Endothelial cell of umbilical vein (primary cell): ENCODE measurements around the gene POMP. TPM values are rescaled to one million over a fixed set of nuclear protein-coding genes. Genes with fewer than 3 reads are reported as not detected.

Experiments used
- BruUV-seq: library from RNA; stranded (reverse); fragments of 400-500 nt; replicated peaks from 2 replicates; lab custom pipeline; 2021; lab: Mats Ljungman, UMichigan
- CTCF ChIA-PET: fragments of 300-600, 350-600 bp; sonication (Branson Sonifier 250); formaldehyde crosslinking; loops from one replicate; lab custom pipeline; 2021; ENCODE audit warnings: antibody characterized with exemption, inconsistent platforms; lab: Charles Lee
- POLR2A ChIA-PET: fragments of 300-600, 350-600 bp; sonication (Branson Sonifier 250); formaldehyde crosslinking; loops from one replicate; lab custom pipeline; 2021; ENCODE audit warnings: antibody characterized with exemption, inconsistent platforms; lab: Charles Lee
- DNase-seq: peaks from one replicate; pipeline ENCODE4 v3.0.0-alpha.2; 2011; ENCODE audit warnings: low read depth, low spot score
- FAIRE-seq: peaks from 2 replicates; lab custom pipeline; 2011; peaks lifted over from hg19 to GRCh38; lab: Jason Lieb, UNC
- H2AFZ ChIP-seq: 2 replicates; pipeline ENCODE4 v1.6.0; 2012; ENCODE audit warnings: low read depth, low read length, control low read depth, inconsistent platforms
- H3K27ac ChIP-seq: 2 replicates; pipeline ENCODE4 v1.5.1; 2011; ENCODE audit warnings: low read depth, mild to moderate bottlenecking, control low read depth, low read length, moderate library complexity; ENCODE audit not compliant: insufficient read depth
- H3K27me3 ChIP-seq, 2 experiments: 2 replicates each; pipeline versions ENCODE4 v1.6.0 to v1.6.1; 2011; ENCODE audit warnings: low read length in 2 of 2, mixed read lengths in 1 of 2; ENCODE audit not compliant: control insufficient read depth in 2 of 2, insufficient read depth in 2 of 2
- H3K36me3 ChIP-seq, 2 experiments: 2 replicates in 1 of 2; 3 replicates in 1 of 2; pipeline ENCODE4 v1.5.1; 2011; ENCODE audit warnings: low read length in 2 of 2, mild to moderate bottlenecking in 1 of 2, moderate library complexity in 1 of 2; ENCODE audit not compliant: control insufficient read depth in 2 of 2, insufficient read depth in 2 of 2; ENCODE audit errors: extremely low read depth in 1 of 2
- H3K4me1 ChIP-seq: 3 replicates; pipeline ENCODE4 v1.5.1; 2011; ENCODE audit warnings: mild to moderate bottlenecking, low read length; ENCODE audit not compliant: control insufficient read depth, insufficient read depth; ENCODE audit errors: extremely low read depth
- H3K4me2 ChIP-seq: 2 replicates; pipeline ENCODE4 v1.6.1; 2011; ENCODE audit warnings: low read length, control low read depth, mixed read lengths; ENCODE audit not compliant: insufficient read depth
- H3K4me3 ChIP-seq, 3 experiments: fragments of 200-600 bp in 1 of 3; sonication (generic), shearing (Covaris generic) in 1 of 3; replicated peaks in 1 of 3; 2 replicates each; pipeline ENCODE4 v1.5.1; 2011 to 2016; ENCODE audit warnings: control low read depth in 3 of 3, low read length in 3 of 3, mild to moderate bottlenecking in 2 of 3, inconsistent platforms in 1 of 3, low read depth in 1 of 3, moderate library complexity in 1 of 3; ENCODE audit not compliant: insufficient read depth in 1 of 3
- H3K79me2 ChIP-seq: 2 replicates; pipeline ENCODE4 v1.6.0; 2012; ENCODE audit warnings: low read length, inconsistent platforms; ENCODE audit not compliant: control insufficient read depth, insufficient read depth
- H3K9ac ChIP-seq: replicated peaks from 2 replicates; pipeline ENCODE3; 2011; ENCODE audit warnings: low read length, control low read depth; ENCODE audit not compliant: insufficient read depth; ENCODE audit errors: extremely low read depth
- H3K9me1 ChIP-seq: replicated peaks from 3 replicates; pipeline ENCODE4 v1.6.0; 2011; ENCODE audit warnings: mild to moderate bottlenecking, low read length; ENCODE audit not compliant: control insufficient read depth, insufficient read depth; ENCODE audit errors: extremely low read depth
- H3K9me3 ChIP-seq: replicated peaks from 2 replicates; pipeline ENCODE4 v1.5.1; 2012; ENCODE audit warnings: low read length, inconsistent platforms; ENCODE audit not compliant: control insufficient read depth, insufficient read depth
- H4K20me1 ChIP-seq: replicated peaks from 2 replicates; pipeline ENCODE3; 2011; ENCODE audit warnings: mild to moderate bottlenecking, low read length; ENCODE audit not compliant: control insufficient read depth, insufficient read depth; ENCODE audit errors: extremely low read depth
- EZH2 ChIP-seq: IDR thresholded peaks from 2 replicates; pipeline ENCODE4 v1.6.1; 2012; ENCODE audit warnings: borderline replicate concordance, low read depth, mild to moderate bottlenecking, moderate library complexity, low read length, inconsistent platforms; ENCODE audit not compliant: severe bottlenecking
- FOS ChIP-seq: IDR thresholded peaks from 2 replicates; pipeline ENCODE4 v1.6.1; 2011; ENCODE audit warnings: mild to moderate bottlenecking, low read length, moderate library complexity, borderline replicate concordance; ENCODE audit not compliant: insufficient read depth
- GATA2 ChIP-seq: IDR thresholded peaks from 2 replicates; pipeline ENCODE4 v1.7.0; 2011; ENCODE audit warnings: low read depth, mild to moderate bottlenecking, moderate library complexity, mixed read lengths, low read length; ENCODE audit not compliant: insufficient read length, insufficient read depth
- JUN ChIP-seq: IDR thresholded peaks from 2 replicates; pipeline ENCODE4 v1.6.1; 2011; ENCODE audit warnings: borderline replicate concordance, low read depth; ENCODE audit not compliant: insufficient read length, insufficient read depth
- MYC ChIP-seq: IDR thresholded peaks from one replicate; pipeline ENCODE4 v1.6.1; 2011; ENCODE audit warnings: mild to moderate bottlenecking, low read depth, low read length
- POLR2A ChIP-seq: IDR thresholded peaks from 2 replicates; pipeline ENCODE4 v1.6.1; 2012; ENCODE audit warnings: low read depth, mild to moderate bottlenecking, control low read depth, low read length
- POLR2AphosphoS5 ChIP-seq: IDR thresholded peaks from 2 replicates; pipeline ENCODE4 v1.6.1; 2012; ENCODE audit warnings: low read depth, mild to moderate bottlenecking, control low read depth, low read length, moderate library complexity; ENCODE audit not compliant: insufficient read depth
- dilution Hi-C: fragments of 300-500 bp; cut with MboI; formaldehyde crosslinking; loops from one replicate; pipeline ENCODE4 v1.15.0; 2019; ENCODE audit warnings: low sequenced_read_pairs; ENCODE audit not compliant: extremely low pct_ligation_motif_present
- intact Hi-C: fragments of 100-400 bp; cut with micrococcal nuclease; formaldehyde crosslinking; loops from one replicate; pipeline ENCODE4 v1.10.0; 2022
- polyA plus RNA-seq, 4 experiments: library from polyadenylated mRNA; depleted of rRNA in 3 of 4; stranded (reverse) in 3 of 4; unstranded in 1 of 4; fragments of >200 nt; gene quantifications; 2 replicates each; pipeline versions ENCODE4 v1.2.1 to v1.2.3, GENCODE V29; 2011 to 2012; ENCODE audit warnings: missing spikeins in 1 of 4
- total RNA-seq: library from RNA; stranded (reverse); gene quantifications from 2 replicates; pipeline ENCODE4 v1.2.3, GENCODE V29; 2021
- TF ChIP-seq, protein P1 (sequence below): IDR thresholded peaks from 2 replicates; pipeline ENCODE4 v1.6.1; 2011; ENCODE audit not compliant: insufficient read depth, insufficient read length
- TF ChIP-seq, protein P2 (sequence below), 2 donors: IDR thresholded peaks; 1 replicate in 1 of 2; 2 replicates in 1 of 2; pipeline ENCODE4 v1.5.1; 2011; ENCODE audit warnings: low read length in 2 of 2, mild to moderate bottlenecking in 2 of 2, moderate library complexity in 2 of 2, control low read depth in 1 of 2, inconsistent platforms in 1 of 2, low read depth in 1 of 2; ENCODE audit not compliant: insufficient read depth in 1 of 2; ENCODE audit errors: extremely low read depth in 1 of 2

Gene POMP
- total and polyA plus RNA-seq, 2 donors (not counting 3 experiments of a cell fraction or from before 2014, with no cell fraction given), result 27.0 to 88.9 TPM

DNA sequence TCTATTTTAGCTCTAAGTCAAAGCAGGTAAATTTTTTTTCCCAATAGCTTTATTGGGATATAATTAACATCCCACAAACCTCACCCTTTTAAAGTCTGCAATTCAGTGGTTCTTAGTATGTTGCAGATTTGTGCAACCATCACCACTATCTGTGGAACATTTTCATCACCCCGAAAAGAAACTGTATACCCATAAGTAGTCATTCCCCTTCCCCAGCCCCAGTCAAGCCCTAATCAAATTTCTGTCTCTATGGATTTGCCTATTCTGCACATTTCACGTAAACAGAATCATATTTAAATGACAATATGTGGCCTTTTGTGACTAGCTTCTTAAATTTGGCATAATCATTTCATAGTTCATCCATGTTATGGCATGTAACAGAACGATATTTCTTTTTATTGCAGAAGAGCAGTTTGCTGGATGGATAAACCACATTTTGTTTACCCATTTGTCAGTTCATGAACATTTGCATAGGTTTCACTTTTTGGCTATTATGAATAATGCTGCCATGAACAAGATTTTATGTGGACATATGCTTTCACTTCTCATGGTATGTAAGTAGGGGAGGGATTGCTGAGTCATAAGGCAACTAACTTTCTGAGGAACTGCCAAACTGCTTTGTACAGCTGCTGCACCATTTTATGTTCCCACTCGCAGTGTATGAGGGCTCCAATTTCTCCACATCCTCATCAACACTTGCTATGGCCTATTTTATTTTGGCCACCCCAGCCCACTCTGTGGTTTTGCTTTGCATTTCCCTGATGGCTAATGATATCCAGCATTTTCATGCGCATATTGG lies 48.9 kb downstream of the POMP start:
- no TSS peak for BruUV-seq
- intact Hi-C loops (no loop called here), dilution Hi-C loops (no loop called here)
- H3K9me1 ChIP-seq, result no peaks in the 10 kb centered on the region
- H3K9me3 ChIP-seq, result no peaks in the 10 kb centered on the region
- no peaks in the 10 kb centered on the region for H4K20me1 ChIP-seq
- H3K4me2 ChIP-seq, result no peak overlapping the region
- no peaks in the 10 kb centered on the region for H3K4me1 ChIP-seq
- H3K9ac ChIP-seq, result no peak overlapping the region
- no peak for TF ChIP-seq MYC
- TF ChIP-seq, protein P1, sequence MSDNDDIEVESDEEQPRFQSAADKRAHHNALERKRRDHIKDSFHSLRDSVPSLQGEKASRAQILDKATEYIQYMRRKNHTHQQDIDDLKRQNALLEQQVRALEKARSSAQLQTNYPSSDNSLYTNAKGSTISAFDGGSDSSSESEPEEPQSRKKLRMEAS, result no peak
- TF ChIP-seq, protein P2, sequence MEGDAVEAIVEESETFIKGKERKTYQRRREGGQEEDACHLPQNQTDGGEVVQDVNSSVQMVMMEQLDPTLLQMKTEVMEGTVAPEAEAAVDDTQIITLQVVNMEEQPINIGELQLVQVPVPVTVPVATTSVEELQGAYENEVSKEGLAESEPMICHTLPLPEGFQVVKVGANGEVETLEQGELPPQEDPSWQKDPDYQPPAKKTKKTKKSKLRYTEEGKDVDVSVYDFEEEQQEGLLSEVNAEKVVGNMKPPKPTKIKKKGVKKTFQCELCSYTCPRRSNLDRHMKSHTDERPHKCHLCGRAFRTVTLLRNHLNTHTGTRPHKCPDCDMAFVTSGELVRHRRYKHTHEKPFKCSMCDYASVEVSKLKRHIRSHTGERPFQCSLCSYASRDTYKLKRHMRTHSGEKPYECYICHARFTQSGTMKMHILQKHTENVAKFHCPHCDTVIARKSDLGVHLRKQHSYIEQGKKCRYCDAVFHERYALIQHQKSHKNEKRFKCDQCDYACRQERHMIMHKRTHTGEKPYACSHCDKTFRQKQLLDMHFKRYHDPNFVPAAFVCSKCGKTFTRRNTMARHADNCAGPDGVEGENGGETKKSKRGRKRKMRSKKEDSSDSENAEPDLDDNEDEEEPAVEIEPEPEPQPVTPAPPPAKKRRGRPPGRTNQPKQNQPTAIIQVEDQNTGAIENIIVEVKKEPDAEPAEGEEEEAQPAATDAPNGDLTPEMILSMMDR (IDR thresholded peaks at IDR 0.05; ENCODE audit: extremely low read depth in 1 of 2, insufficient read depth in 1 of 2, low read depth in 1 of 2, low read length in 2 of 2), result no peak
- no peak overlapping the region for H2AFZ ChIP-seq
- ChIA-PET CTCF (no interaction called here), POLR2A (no interaction called here)
- peaks cover 1 to 4% of the 10 kb centered on the region in 2 experiments for H3K27me3 ChIP-seq
- no peak overlapping the region for H3K4me3 ChIP-seq
- no peaks in the 10 kb centered on the region for H3K36me3 ChIP-seq
- no peak for FAIRE-seq
- H3K79me2 ChIP-seq, result no peaks in the 10 kb centered on the region
- no peak for DNase-seq
- no peak overlapping the region for H3K27ac ChIP-seq

DNA sequence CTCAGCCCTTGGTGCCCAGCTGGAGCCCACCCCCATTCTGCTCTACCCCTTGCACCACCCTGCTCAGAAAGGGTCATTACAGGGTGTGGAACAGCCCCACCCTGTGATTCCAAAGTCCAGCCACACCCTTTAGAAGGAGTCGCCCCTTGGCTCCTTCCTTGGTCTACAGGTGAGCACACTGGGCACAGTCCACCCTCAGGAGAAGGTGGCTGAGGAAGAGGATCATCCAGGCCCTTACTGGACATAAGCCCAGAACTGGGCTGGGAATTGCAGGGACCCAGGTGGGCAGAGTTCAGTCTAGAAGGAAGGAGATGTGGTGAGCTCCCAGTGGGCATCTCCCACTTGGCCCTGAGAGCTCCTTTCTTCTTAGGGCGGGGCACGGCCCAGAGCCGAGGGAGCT lies 51.2 kb downstream of the POMP start:
- Histone ChIP-seq H3K36me3 (no peaks in the 10 kb centered on the region), H3K9ac (no peak overlapping the region), H2AFZ (no peak overlapping the region), H3K4me2 (no peak overlapping the region), H4K20me1 (no peaks in the 10 kb centered on the region), H3K9me3 (no peaks in the 10 kb centered on the region), H3K27me3 (no peaks in the 10 kb centered on the region), H3K27ac (no peak overlapping the region), H3K9me1 (no peaks in the 10 kb centered on the region), H3K4me3 (no peak overlapping the region), H3K4me1 (no peaks in the 10 kb centered on the region), H3K79me2 (no peaks in the 10 kb centered on the region)
- BruUV-seq, result no TSS peak
- no peak for TF ChIP-seq POLR2A
- TF ChIP-seq MYC, result no peak
- TF ChIP-seq, protein P2 (IDR thresholded peaks at IDR 0.05; ENCODE audit: extremely low read depth in 1 of 2, insufficient read depth in 1 of 2, low read depth in 1 of 2, low read length in 2 of 2), result no peak
- no peak for TF ChIP-seq FOS
- TF ChIP-seq POLR2AphosphoS5, result no peak
- no peak for TF ChIP-seq EZH2
- no peak for TF ChIP-seq JUN
- no peak for TF ChIP-seq GATA2
- TF ChIP-seq, protein P1, result no peak
- ChIA-PET POLR2A (no interaction called here), CTCF (no interaction called here)
- DNase-seq, result no peak
- no peak for FAIRE-seq
- intact Hi-C loops, result no loop called here
- dilution Hi-C loops, result no loop called here
